HG03103 (cell line): ENCODE results near the gene MSRB3.

Experiments used
- ATAC-seq: cut with Tn5 transposase; IDR thresholded peaks from one replicate; pipeline ENCODE4 v1.9.1; 2021; ENCODE audit warnings: low read depth; ENCODE audit not compliant: unreplicated experiment

The MSRB3 gene

DNA sequence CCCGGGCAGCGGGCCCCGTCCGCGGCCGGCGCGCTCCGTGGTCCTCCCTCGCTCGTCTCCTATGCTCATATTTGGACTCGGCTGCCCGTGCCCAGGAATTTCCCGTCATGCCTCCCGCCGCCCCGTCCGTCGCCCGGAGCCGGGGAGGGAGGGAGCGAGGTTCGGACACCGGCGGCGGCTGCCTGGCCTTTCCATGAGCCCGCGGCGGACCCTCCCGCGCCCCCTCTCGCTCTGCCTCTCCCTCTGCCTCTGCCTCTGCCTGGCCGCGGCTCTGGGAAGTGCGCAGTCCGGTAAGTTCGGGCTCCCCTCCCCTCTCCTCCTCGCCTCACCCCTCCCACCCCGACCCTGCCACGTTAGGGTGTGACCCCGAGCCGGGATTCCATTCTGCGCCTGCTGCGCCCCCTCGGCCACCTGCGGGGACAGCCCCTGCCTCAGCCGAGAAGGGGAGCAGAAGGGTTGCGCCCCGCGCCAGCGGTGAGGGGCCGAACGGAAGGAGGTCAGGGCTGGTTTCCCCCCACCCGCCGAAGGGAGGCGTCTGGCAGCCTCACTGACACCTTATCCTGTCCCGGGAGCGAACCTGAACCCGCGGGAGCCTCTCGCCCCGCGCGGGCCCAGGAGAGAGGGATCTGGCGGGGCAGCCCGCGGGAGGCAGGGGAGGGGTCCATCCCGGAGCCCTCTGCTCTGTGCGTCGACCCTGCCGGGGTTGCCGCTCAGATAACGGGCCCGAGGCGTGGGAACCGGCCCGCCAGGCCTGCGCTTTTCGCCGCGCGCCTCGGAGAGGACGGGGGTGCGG lies at the start of gene MSRB3:
Gene MSRB3 (plus strand): TSS at position 108 of the 793 bp plus-strand sequence. CDS start 29,897 bp downstream, outside the sequence.
- ATAC-seq: peak; percentile 55

DNA sequence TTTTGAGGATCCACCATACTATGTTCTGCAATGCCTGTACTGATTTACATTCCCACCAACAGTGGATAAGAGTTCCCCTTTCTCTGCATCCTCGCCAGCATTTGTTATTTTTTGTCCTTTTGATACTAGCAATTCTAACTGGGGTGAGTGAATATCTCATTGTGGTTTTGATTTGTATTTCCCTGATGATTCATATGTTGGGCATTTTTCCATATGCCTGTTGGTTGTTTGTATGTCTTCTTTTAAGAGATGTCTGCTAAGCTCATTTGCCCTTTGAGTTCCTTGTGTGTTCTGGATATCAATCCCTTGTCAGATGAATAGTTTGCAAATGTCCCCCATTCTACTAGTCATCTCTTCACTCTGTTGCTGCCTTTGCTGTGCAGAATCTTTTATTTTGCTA lies 49.0 kb upstream of the MSRB3 start:
- no peak for ATAC-seq

- no peak for ATAC-seq
Measured at GRCh38 chr12:65232476-65233077, 45.9 kb upstream of the MSRB3 start.

DNA sequence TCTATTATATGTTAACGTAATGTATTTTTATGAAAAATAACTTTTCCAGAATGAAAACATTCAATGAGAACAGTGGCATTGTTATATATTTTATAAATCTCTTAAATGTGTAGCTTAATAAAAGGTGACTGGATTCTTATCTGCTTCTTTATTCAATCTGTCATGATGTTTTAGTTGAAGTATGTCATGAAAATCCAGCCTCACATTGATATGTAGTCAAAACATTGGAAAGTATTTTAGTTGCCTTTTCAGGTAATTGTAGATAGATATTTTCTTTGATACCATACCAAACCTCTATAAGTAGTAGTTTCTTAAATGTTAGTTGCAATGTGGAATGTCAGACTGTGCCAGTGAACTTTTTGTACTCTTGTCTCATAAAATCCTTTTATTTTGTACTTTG lies 41.3 kb upstream of the MSRB3 start:
- ATAC-seq: no peak

- no peak for ATAC-seq
Measured at GRCh38 chr12:65238609-65239008, 39.9 kb upstream of the MSRB3 start.

DNA sequence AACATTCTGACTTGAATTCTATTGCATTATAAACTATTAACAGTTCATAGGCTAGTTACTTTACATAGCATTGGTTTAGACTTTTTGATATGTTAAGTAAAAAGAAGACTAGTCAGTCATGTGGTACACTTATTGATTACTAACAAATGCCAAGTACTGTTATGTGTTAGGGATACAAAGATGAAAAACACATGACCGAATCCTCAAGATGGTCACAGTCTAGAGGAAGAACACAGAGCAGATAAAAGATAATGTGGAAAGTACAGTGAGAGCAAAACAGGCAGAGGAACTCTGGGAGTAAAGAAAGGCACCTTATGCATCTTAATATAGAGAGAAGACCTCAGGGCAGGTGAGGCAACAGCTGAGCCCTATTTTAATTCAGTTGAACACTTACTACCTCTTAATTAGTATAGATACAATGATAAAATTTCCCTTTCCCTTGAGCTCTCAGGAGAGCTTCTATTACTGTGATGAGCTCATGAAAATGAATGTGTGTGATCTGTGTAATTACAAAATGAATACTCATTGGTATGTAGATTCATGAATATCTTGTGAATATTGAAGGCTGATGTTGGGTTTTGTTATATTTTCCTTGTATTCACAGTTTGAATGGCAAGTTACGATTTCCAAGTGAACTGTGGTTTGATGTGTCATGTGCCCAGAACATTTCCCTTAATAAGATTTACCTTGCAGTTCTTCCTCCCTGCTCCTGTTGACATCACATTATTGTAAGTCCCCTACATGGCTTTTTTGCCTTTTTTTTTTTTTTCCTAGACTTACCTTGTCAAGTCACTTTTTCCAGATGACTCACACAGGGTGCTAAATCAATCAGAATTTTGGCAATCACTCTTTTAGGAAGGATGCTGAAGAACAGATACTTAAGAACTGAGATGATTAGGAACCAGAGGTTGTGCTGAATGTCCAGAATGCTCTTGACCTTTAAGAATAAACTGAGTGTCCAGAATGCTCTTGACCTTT lies 29.5 kb upstream of the MSRB3 start:
- ATAC-seq: no peak

DNA sequence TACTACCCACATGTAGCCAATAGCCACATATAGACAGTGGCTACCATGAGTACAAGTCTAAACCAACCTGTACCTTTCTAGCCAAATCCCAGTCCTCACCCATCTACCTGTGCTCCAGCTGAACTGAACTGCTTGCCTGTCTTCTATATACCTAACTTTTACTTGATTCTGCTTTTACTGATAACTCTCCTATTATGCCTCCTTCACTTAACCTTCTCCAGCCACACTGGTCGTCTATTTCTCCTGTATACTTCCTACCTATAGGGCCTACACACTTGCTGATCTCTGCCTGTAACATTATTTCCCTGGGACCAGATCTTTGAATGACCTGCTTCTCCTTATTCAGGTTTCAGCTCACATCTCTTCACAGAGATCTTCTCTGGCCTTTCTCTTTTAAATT lies 26.0 kb upstream of the MSRB3 start:
- ATAC-seq: no peak

GRCh38 chr12:65257986-65258385 lies 20.5 kb upstream of the MSRB3 start:
- no peak for ATAC-seq

GRCh38 chr12:65259501-65259900 lies 19.0 kb upstream of the MSRB3 start:
- no peak for ATAC-seq

DNA sequence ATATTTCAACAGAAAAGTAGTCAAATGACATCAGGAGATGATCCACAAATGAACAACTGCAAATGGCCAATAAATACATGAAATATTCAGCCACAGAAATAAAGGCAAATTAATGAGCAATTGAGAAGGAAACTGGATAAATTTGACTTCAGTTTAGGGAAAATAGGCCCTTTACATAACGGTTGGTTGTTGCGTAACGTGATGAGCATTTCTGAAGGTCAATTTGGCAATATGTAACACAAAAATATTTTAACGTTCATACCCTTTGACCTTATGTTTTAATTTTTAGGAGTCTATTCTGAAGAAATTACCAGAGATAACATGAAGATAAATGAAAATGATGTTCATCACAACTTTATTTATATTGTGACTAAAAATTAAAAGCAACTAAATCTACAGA lies 14.7 kb upstream of the MSRB3 start:
- ATAC-seq: no peak

- no peak for ATAC-seq
Measured at GRCh38 chr12:65266408-65266807, 12.1 kb upstream of the MSRB3 start.

GRCh38 chr12:65269603-65270002 lies 8.9 kb upstream of the MSRB3 start:
- no peak for ATAC-seq

- ATAC-seq: no peak
Measured at GRCh38 chr12:65274602-65275272, 3.7 kb upstream of the MSRB3 start.

GRCh38 chr12:65275627-65276026 lies 2.9 kb upstream of the MSRB3 start:
- ATAC-seq: no peak

- ATAC-seq: no peak
Measured at GRCh38 chr12:65276916-65277530, 1.5 kb upstream of the MSRB3 start.

DNA sequence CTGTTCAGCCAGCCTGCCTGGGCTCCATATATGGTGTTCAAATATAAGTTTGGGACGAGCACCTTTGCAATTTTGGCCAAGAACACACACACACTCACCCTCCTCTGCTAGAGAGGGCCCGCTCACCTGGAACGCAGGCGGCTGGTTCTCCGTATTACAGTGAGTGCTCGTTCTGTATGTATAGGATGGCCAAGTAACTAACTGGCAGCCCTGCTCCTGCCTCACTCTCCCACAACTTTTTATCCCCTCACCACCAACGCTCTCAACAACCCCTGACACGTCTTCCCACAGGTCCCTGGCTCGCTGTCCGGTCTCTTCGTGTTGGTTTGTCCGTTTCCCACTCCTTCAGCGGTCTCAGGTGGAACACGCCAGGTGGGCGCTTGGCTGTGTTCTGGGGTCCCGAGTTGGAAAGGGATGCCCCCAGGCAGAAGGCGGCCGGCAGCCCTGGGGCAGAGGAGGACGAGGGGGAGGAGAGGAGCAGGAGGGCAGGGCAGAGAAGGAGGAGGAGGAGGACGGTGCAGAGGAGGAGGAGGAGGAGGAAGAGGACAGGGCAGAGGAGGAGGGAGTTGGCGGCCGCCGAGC lies 398 bp upstream of the MSRB3 start:
- no peak for ATAC-seq

DNA sequence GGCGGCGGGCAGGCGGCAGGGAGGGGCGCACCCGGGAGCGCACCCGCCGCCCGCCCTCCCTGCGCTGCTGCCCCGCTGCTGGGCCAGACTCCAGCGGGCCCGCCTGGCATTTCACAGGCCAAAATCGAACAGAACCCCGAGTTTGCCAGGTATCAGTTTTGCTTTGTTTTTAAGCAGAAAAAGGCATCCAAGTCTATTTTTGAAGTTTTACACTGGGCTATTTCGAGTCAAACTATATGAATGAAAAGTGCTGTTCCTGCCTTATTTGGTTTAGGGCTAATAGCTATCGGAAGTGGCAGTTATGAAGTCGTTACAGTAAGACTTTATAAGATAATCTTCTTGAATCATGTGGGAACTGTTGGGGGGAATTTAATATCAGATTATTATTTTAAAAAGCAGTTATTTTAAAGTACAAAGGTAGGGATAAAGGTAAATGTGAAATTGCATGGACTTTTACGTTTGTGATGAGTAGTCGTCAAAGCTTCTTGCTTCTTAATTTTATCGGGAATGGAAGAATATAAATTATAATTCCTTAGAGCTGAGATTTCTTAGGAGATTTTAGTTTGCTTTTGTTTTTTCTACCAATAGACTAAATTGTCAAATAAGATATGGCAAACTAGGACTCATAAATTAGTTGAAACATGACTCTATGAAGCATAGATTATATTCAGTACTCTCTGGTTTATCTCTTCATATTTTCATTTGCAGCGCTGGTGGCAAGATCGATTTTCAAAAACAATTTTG lies 1.1 kb downstream of the MSRB3 start:
- no peak for ATAC-seq

DNA sequence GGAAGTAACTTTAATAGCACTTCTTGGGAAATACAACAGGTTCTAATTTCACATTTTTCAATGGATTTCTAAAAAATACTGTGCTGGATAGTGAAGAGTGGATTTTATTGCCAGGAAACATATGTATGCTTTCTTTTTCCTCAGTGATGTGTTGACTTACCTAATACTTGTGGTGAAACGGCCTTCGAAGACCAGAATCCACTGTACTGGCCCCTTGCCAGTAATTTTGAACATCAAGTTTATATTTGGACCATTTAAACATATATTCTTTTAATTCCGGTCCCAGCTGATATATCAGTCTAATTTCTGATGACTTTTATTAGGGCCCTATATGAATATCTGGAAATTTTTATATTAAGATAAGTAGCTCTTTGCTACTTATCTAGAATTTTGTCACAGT lies 1.8 kb downstream of the MSRB3 start:
- ATAC-seq: no peak

- no peak for ATAC-seq
Measured at GRCh38 chr12:65282840-65283239, 4.4 kb downstream of the MSRB3 start.
